PC-3 (cell line): ENCODE data around the gene EMILIN1.

Source experiments
- EZH2phosphoT487 ChIP-seq: fragments of 300-600 bp; sonication (generic); IDR thresholded peaks from 2 replicates; pipeline ENCODE4 v1.6.1; 2018; ENCODE audit warnings: mild to moderate bottlenecking, antibody characterized with exemption, low read length, borderline replicate concordance
- TF ChIP-seq, protein P1 (sequence below): fragments of 300-600 bp; sonication (generic); conservative IDR thresholded peaks from 2 replicates; pipeline ENCODE4 v1.5.1; 2017; ENCODE audit warnings: antibody characterized with exemption, low read depth, mild to moderate bottlenecking, low read length

DNA sequence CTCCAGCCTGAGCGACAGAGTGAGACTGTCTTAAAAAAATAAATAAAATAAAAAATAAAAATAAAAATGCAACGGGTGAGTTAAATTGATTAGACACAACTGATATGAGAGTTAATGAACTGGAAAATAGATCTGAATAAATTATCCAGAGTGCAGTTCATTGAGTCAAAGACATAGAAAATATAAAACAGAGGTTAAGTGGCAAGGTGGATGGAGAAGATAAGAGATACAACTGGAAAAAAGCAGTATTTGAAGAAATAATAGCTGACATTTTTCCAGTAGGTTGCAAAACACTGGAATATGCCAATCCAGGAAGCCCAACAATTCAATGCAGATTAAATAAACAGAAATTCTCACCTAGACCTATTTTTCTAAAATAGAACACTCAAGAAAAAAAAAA, 29.8 kb downstream of the EMILIN1 start:
- TF ChIP-seq, protein P1, sequence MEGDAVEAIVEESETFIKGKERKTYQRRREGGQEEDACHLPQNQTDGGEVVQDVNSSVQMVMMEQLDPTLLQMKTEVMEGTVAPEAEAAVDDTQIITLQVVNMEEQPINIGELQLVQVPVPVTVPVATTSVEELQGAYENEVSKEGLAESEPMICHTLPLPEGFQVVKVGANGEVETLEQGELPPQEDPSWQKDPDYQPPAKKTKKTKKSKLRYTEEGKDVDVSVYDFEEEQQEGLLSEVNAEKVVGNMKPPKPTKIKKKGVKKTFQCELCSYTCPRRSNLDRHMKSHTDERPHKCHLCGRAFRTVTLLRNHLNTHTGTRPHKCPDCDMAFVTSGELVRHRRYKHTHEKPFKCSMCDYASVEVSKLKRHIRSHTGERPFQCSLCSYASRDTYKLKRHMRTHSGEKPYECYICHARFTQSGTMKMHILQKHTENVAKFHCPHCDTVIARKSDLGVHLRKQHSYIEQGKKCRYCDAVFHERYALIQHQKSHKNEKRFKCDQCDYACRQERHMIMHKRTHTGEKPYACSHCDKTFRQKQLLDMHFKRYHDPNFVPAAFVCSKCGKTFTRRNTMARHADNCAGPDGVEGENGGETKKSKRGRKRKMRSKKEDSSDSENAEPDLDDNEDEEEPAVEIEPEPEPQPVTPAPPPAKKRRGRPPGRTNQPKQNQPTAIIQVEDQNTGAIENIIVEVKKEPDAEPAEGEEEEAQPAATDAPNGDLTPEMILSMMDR = no peak
- no peak for TF ChIP-seq EZH2phosphoT487
